Vagina (tissue), 2 donors: ENCODE data around the gene CTXND2. TPM values are rescaled to one million over a fixed set of nuclear protein-coding genes. Genes with fewer than 3 reads are reported as not detected.
"Not testable (repeated sequence)": the region's sequence is repeated elsewhere in the genome, so short reads cannot be mapped to it uniquely, and the experiment has no call there.

ENCODE experiments used
- DNase-seq, 2 donors: peaks; one replicate each; pipeline ENCODE4 v3.0.0-alpha.2; 2017; ENCODE audit errors: extremely low spot score in 2 of 2
- H3K27ac ChIP-seq: fragments of 200-600 bp; sonication (generic); one replicate; pipeline ENCODE4 v1.5.1; 2019
- H3K27me3 ChIP-seq: fragments of 200-600 bp; sonication (generic); one replicate; pipeline ENCODE4 v1.5.1; 2019
- H3K36me3 ChIP-seq, 2 donors: fragments of 200-600 bp; sonication (generic); one replicate each; pipeline ENCODE4 v1.5.1; 2017 to 2019
- H3K4me1 ChIP-seq: fragments of 200-600 bp; sonication (generic); one replicate; pipeline ENCODE4 v1.5.1; 2019
- H3K4me3 ChIP-seq, 2 donors: fragments of 200-600 bp; sonication (generic); 1 replicate in 1 of 2; 2 replicates in 1 of 2; pipeline ENCODE4 v1.5.1; 2016 to 2019
- H3K9me3 ChIP-seq: fragments of 200-600 bp; sonication (generic); one replicate; pipeline ENCODE4 v1.5.1; 2019
- CTCF ChIP-seq, 3 experiments: fragments of 450-650 bp in 2 of 3; fragments of 200-600 bp in 1 of 3; sonication (generic) in 1 of 3; IDR thresholded peaks; one replicate each; pipeline ENCODE4 v1.5.1; 2017 to 2019; ENCODE audit warnings: antibody characterized with exemption in 3 of 3, mild to moderate bottlenecking in 2 of 3, moderate library complexity in 2 of 3
- POLR2A ChIP-seq, 2 donors: fragments of 450-650 bp; IDR thresholded peaks; one replicate each; pipeline ENCODE4 v1.6.1; 2017; ENCODE audit warnings: antibody characterized with exemption in 2 of 2, mild to moderate bottlenecking in 2 of 2, moderate library complexity in 2 of 2
- POLR2AphosphoS5 ChIP-seq, 2 donors: sonication (generic); formaldehyde crosslinking; IDR thresholded peaks; one replicate each; pipeline ENCODE4 v1.9.0; 2017; ENCODE audit warnings: antibody characterized with exemption in 2 of 2, mild to moderate bottlenecking in 2 of 2, low read depth in 1 of 2; ENCODE audit not compliant: insufficient read depth in 1 of 2
- intact Hi-C: fragments of 100-400 bp; cut with DNase I; formaldehyde crosslinking; loops from one replicate; pipeline ENCODE4 v1.15.1; 2023
- total RNA-seq: library from RNA; depleted of rRNA; stranded (reverse); fragments of >200 nt; gene quantifications from one replicate; pipeline ENCODE4 v1.2.3, GENCODE V29; 2016

Gene CTXND2
- not detected for total RNA-seq

DNA sequence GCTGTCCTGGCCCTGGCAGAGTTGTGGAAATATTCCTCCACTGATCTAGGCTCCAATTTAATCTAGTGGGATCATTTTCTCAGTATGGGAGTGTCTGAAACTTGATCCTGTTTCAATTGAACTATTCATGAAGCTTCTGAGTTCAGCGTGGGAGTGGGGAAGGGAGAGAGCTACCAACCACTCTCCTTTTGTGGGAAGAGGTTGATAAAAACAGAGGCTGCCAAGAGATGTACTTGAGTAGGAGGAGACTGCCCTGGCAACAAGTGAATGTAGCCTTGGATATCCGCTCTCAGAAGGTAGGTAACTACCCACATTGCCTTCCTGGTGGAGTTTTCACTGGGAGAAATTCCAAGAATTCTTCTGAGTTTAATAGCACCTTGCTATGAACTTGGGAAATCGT, at the start of gene CTXND2:
Gene CTXND2 (plus strand): TSS at position 119 of the 400 bp plus-strand sequence. CDS start 25,179 bp downstream, outside the sequence.
- H3K4me1 ChIP-seq = no peaks in the 10 kb centered on the region
- intact Hi-C loops = no loop called here
- TF ChIP-seq CTCF (IDR thresholded peaks at IDR 0.05) = no peak
- no peak for TF ChIP-seq POLR2A (IDR thresholded peaks at IDR 0.05)
- TF ChIP-seq POLR2AphosphoS5 (IDR thresholded peaks at IDR 0.05; ENCODE audit: insufficient read depth in 1 of 2, low read depth in 1 of 2) = no peak
- no peaks in the 10 kb centered on the region for H3K9me3 ChIP-seq
- no peaks in the 10 kb centered on the region for H3K27me3 ChIP-seq
- H3K36me3 ChIP-seq = no peaks in the 10 kb centered on the region
- no peak within 1 kb of the TSS for H3K4me3 ChIP-seq
- H3K27ac ChIP-seq = no peak within 1 kb of the TSS
- DNase-seq = no peak

GRCh38 chr1:150840850-150841249, 46.1 kb upstream of the CTXND2 start:
- peaks cover 0 to 29% of the 10 kb centered on the region in 2 donors for H3K36me3 ChIP-seq
- H3K27me3 ChIP-seq, intact Hi-C loops, H3K27ac ChIP-seq, DNase-seq, H3K9me3 ChIP-seq, H3K4me1 ChIP-seq, H3K4me3 ChIP-seq: not testable (repeated sequence)

GRCh38 chr1:150841626-150842025, 45.3 kb upstream of the CTXND2 start:
- no peak for DNase-seq
- H3K9me3 ChIP-seq = no peaks in the 10 kb centered on the region
- H3K27me3 ChIP-seq = no peaks in the 10 kb centered on the region
- H3K27ac ChIP-seq = no peak overlapping the region
- peaks cover 0 to 29% of the 10 kb centered on the region in 2 donors for H3K36me3 ChIP-seq
- no peaks in the 10 kb centered on the region for H3K4me1 ChIP-seq
- intact Hi-C loops = no loop called here
- no peak overlapping the region for H3K4me3 ChIP-seq
- no peak for TF ChIP-seq POLR2A (IDR thresholded peaks at IDR 0.05)
- TF ChIP-seq POLR2AphosphoS5 (IDR thresholded peaks at IDR 0.05; ENCODE audit: insufficient read depth in 1 of 2, low read depth in 1 of 2) = no peak
- TF ChIP-seq CTCF (IDR thresholded peaks at IDR 0.05) = no peak

DNA sequence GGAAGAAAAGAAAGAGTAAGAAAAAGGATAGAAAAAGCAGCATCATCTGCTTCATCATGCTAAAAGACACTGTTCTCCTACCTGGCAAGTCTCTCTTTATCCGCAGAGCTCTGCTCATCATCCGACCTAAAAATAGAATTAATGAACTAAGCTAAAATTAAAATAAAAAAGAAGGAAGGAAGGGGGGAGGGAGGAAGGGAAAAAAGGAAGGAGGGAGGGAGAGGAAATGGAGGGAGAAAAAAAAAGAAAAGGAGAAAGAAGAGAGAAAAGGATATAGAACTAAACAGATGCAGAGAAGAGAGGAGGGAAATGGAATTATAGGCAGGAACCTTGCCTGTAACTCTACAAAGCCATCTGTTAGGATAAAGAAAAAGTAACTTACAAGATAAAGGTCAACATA, 44.6 kb upstream of the CTXND2 start:
- TF ChIP-seq POLR2AphosphoS5 (IDR thresholded peaks at IDR 0.05; ENCODE audit: insufficient read depth in 1 of 2, low read depth in 1 of 2) (no peak), POLR2A (IDR thresholded peaks at IDR 0.05) (no peak), CTCF (IDR thresholded peaks at IDR 0.05) (no peak)
- Histone ChIP-seq H3K27me3 (no peaks in the 10 kb centered on the region), H3K36me3 (peaks cover 0 to 29% of the 10 kb centered on the region in 2 donors), H3K9me3 (no peaks in the 10 kb centered on the region), H3K4me3 (no peak overlapping the region), H3K27ac (no peak overlapping the region), H3K4me1 (peaks cover 4% of the 10 kb centered on the region)
- intact Hi-C loops = no loop called here
- DNase-seq = no peak

DNA sequence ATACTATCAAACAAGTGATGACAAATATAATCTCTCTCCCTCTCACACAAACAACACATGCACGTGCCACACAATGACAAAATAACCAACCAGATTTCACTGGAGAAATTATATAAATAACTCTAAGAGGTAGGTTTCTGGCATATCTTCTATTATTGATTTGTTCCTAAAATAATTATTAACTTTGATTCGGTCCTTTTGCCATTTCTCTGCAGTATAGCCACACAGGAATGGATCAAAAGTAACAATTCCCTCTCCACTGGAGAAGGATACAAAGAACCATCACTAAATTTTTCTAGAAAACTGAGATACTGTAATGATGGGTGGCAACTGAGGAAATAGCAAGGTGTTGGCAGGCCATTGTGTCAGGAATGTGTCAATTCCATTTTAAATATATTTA, 44.0 kb upstream of the CTXND2 start:
- H3K27me3 ChIP-seq = no peaks in the 10 kb centered on the region
- H3K4me3 ChIP-seq = no peak overlapping the region
- H3K9me3 ChIP-seq = no peaks in the 10 kb centered on the region
- TF ChIP-seq POLR2AphosphoS5 (IDR thresholded peaks at IDR 0.05; ENCODE audit: insufficient read depth in 1 of 2, low read depth in 1 of 2) (no peak), POLR2A (IDR thresholded peaks at IDR 0.05) (no peak), CTCF (IDR thresholded peaks at IDR 0.05) (no peak)
- DNase-seq = no peak
- peaks cover 6% of the 10 kb centered on the region for H3K4me1 ChIP-seq
- H3K27ac ChIP-seq = peak overlapping the region; percentile 10
- H3K36me3 ChIP-seq = peaks cover 0 to 29% of the 10 kb centered on the region in 2 donors
- intact Hi-C loops = no loop called here
